ENCODE data around the gene CEP295NL.

- no peak for TF ChIP-seq POU2F2 (IDR thresholded peaks at IDR 0.05; ENCODE audit: low read depth, low read length)
- TF ChIP-seq TAF1 (IDR thresholded peaks at IDR 0.05; ENCODE audit: low read depth, low read length) = no peak
Observed at GRCh38 chr17:78908426-78908825, 5.4 kb upstream of the CEP295NL start.
